G401 (cell line): ENCODE results near the gene C20orf96. TPM values are rescaled to one million over a fixed set of nuclear protein-coding genes. Genes with fewer than 3 reads are reported as not detected.

Source experiments
- DNase-seq: peaks from one replicate; pipeline ENCODE4 v3.0.0-alpha.2; 2015; ENCODE audit warnings: low spot score
- in situ Hi-C: cut with HindIII; loops from 2 replicates; pipeline ENCODE4 v1.10.0; 2016; ENCODE audit warnings: low sequenced_read_pairs, mixed read lengths
- total RNA-seq: library from RNA; depleted of rRNA; stranded (reverse); fragments of >200 nt; shearing (Covaris generic); gene quantifications from 2 replicates; pipeline ENCODE4 v1.2.3, GENCODE V29; 2014

Gene C20orf96
- total RNA-seq, 1 experiment from 2014 or later, result 4.5 TPM

- in situ Hi-C loops, result no loop called here
- DNase-seq, result no peak
Observed at GRCh38 chr20:289693-290083, 862 bp downstream of the C20orf96 start.

- in situ Hi-C loops, result no loop called here
- DNase-seq, result no peak
Observed at GRCh38 chr20:288956-289692, 1.4 kb downstream of the C20orf96 start.

- DNase-seq, result no peak
- in situ Hi-C loops, result no loop called here
Observed at GRCh38 chr20:286508-286907, 4.0 kb downstream of the C20orf96 start.

- DNase-seq, result no peak
- in situ Hi-C loops, result no loop called here
Observed at GRCh38 chr20:284172-284571, 6.4 kb downstream of the C20orf96 start.

- in situ Hi-C loops, result no loop called here
- no peak for DNase-seq
Observed at GRCh38 chr20:278607-279571, 11.7 kb downstream of the C20orf96 start.

- in situ Hi-C loops, result no loop called here
- no peak for DNase-seq
Observed at GRCh38 chr20:278181-278580, 12.4 kb downstream of the C20orf96 start.

- in situ Hi-C loops, result no loop called here
- DNase-seq, result no peak
Observed at GRCh38 chr20:277496-277781, 13.1 kb downstream of the C20orf96 start.

GRCh38 chr20:276620-277495 is 13.7 kb downstream of the C20orf96 start:
- DNase-seq, result no peak
- in situ Hi-C loops, result no loop called here

GRCh38 chr20:275791-276190 is 14.8 kb downstream of the C20orf96 start:
- in situ Hi-C loops, result no loop called here
- no peak for DNase-seq

GRCh38 chr20:273884-274283 is 16.7 kb downstream of the C20orf96 start:
- in situ Hi-C loops, result no loop called here
- DNase-seq, result no peak

GRCh38 chr20:272718-273117 is 17.8 kb downstream of the C20orf96 start:
- DNase-seq, result no peak
- in situ Hi-C loops, result no loop called here

GRCh38 chr20:271528-271927 is 19.0 kb downstream of the C20orf96 start:
- DNase-seq, result no peak
- in situ Hi-C loops, result no loop called here

- in situ Hi-C loops, result no loop called here
- no peak for DNase-seq
Observed at GRCh38 chr20:271069-271468, 19.5 kb downstream of the C20orf96 start.

GRCh38 chr20:270517-270916 is 20.0 kb downstream of the C20orf96 start:
- in situ Hi-C loops, result no loop called here

GRCh38 chr20:266596-267562 is 23.7 kb downstream of the C20orf96 start:
- in situ Hi-C loops, result loop anchor here (5.0 kb wide), 1 partner anchor 65 kb away; no protein-coding TSS in a partner anchor
- DNase-seq, result peak; percentile 83

More at GRCh38 chr20:270517-270916, 20.0 kb downstream of the C20orf96 start:
- DNase-seq, result no peak

GRCh38 chr20:263701-264100 is 26.8 kb downstream of the C20orf96 start:
- DNase-seq, result no peak
- in situ Hi-C loops, result no loop called here

GRCh38 chr20:259981-260380 is 30.6 kb downstream of the C20orf96 start:
- in situ Hi-C loops, result no loop called here
- no peak for DNase-seq

GRCh38 chr20:258963-259362 is 31.6 kb downstream of the C20orf96 start:
- in situ Hi-C loops, result no loop called here
- DNase-seq, result peak; percentile 36
